Ramos (cell line): ENCODE measurements around the gene WEE2.
"Not testable (repeated sequence)": the region's sequence is repeated elsewhere in the genome, so short reads cannot be mapped to it uniquely, and the experiment has no call there.

ENCODE experiments used
- in situ Hi-C: fragments of 300-500 bp; cut with MboI; formaldehyde crosslinking; loops from one replicate; pipeline ENCODE4 v1.14.3; 2022; ENCODE audit warnings: low sequenced_read_pairs; ENCODE audit not compliant: unreplicated experiment

Gene WEE2

DNA sequence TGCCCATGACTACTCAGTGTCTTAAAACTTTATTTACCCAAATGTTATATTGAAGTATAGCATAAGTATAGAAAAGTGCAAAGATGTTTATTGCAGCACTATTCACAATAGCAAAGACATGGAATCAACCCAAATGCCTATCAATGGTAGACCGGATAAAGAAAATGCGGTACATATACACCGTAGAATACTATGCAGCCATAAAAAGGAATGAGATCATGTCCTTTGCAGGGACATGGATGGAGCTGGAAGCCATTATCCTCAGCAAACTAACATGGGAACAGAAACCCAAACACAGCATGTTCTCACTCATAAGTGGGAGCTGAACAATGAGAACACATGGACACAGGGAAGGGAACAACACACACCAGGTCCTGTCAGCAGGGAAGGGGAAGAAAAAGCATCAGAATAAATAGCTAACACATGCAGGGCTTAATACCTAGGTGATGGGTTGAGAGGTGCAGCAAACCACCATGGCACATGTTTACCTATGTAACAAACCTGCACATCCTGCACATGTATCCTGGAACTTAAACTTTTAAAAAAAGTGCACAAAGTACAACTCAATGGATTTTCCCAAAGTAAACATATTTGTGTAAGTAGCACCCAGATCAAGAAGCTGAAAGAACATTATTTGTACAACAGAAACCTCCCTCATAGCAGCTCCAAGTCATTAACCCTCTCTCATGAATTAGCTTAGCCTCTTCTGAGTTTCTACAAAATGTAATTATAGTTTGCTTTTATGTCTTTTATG, 18.9 kb upstream of the WEE2 start:
- in situ Hi-C loops, result not testable (repeated sequence)

- in situ Hi-C loops, result no loop called here
These were observed 16.6 kb upstream of the WEE2 start for GRCh38 chr7:141691540-141691939.

GRCh38 chr7:141691961-141692360, 16.2 kb upstream of the WEE2 start:
- in situ Hi-C loops, result no loop called here

DNA sequence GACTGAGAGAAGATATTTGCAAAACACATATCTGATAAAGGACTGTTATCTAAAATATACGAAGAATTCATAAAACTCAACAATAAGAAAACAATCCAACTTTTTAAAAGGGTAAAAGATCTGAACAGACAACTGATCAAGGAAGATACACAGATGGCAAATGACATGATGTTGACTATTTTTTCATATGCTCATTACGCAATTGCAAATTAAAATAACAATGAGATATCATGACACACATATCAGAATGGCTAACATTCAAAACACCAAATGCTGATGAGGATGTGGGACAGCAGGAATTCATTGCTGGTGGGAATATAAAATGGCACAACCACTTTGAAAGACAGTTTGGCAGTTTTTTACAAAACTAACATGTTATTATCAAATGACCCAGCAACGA, 15.1 kb upstream of the WEE2 start:
- in situ Hi-C loops, result no loop called here

DNA sequence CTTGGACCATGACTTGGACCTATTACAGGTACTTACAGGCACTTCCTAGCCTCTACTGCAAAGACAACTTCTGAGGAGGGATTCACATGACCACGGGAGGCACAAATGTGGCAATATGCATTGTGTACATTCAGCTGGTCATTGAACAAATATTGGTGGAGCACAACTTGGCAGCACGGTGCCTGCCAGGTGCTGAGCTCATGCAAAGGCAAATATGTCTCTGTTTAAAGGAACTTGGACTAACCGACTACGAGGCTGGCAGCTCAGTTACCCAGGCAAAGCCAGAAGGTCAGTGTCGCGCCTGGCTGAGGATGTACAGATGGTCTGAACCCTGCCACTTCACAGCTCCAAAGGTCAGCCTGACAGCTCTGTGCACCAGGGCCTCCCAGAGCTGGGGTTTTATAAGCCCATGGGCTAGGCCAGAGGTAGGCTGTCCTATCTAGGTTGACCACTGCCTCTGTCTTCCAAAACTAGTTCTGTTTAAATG, 12.3 kb upstream of the WEE2 start:
- in situ Hi-C loops, result no loop called here

- in situ Hi-C loops, result no loop called here
These were observed 11.8 kb upstream of the WEE2 start for GRCh38 chr7:141696348-141696747.

- in situ Hi-C loops, result no loop called here
These were observed 10.8 kb upstream of the WEE2 start for GRCh38 chr7:141697211-141697871.

DNA sequence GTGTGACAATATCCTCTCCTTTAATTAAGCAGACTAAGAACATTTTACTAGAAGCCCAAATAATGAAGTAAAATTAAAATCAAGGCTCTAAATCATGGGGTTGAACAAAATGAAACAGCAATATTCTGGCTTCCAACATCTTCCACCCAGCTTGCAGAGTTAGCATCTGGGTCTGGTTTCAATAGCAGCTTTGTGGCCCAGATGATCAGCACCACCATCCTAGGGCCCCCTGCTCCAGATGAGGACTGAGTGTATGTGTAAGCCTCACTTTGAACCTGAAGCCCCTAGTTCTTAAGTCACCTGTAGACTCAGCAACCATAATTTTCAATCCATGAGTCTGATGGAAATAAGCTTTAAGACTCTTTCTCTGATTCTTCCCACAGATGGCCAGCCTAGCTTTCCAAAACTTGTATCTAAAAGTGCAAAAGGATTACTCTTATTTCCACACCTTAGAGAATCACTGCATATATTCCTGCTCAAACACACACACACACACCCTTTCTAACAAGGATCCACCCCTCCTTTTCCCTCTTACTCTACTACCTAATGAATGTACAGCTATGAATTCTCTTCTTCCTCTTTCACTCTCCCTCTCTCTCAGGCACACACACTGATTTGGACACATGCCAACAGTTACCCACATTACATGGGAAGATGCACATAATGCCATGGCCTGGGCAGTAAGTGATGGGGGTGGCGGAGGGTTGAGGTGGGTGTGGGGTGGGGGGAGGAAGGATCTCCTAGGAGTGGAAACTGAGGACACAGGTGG, 9.7 kb upstream of the WEE2 start:
- in situ Hi-C loops, result no loop called here

- in situ Hi-C loops, result no loop called here
These were observed 8.3 kb upstream of the WEE2 start for GRCh38 chr7:141699860-141700259.

- in situ Hi-C loops, result no loop called here
These were observed 7.8 kb upstream of the WEE2 start for GRCh38 chr7:141700296-141700847.

- in situ Hi-C loops, result no loop called here
These were observed 7.2 kb upstream of the WEE2 start for GRCh38 chr7:141700848-141701371.

- in situ Hi-C loops, result no loop called here
These were observed 6.6 kb upstream of the WEE2 start for GRCh38 chr7:141701489-141702046.

DNA sequence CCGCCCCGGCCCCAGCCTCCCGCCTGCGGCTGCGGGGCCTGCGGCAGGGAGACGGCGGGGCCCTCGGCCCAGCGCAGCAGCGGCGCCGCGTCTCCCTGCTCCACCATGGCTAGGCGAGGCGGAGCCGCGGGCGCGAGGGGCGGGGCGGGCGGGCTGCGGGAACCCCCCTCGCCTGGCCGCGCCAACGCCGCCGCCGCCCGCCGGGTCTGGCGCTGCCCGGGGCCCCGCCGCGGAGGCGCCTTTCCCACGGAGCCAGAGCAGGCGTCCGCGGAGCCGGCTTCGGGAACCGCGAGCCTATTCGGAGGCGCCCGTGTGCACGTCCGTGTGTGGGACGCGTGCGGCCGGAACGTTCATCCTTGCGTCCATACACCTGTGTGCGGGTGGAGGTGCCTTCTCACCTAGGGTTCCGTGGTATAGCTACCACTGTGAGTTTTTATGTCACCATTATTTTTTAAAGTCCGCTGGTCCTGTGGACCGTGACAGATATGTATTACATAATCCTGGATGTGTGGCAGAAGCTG, 6.0 kb upstream of the WEE2 start, which contains the start of gene DENND11:
Gene DENND11 (minus strand): TSS at position 120 of the 521 bp plus-strand sequence. CDS start 13 bp downstream, at position 107.
- in situ Hi-C loops, result no loop called here

GRCh38 chr7:141702892-141703291, 5.3 kb upstream of the WEE2 start:
- in situ Hi-C loops, result no loop called here

DNA sequence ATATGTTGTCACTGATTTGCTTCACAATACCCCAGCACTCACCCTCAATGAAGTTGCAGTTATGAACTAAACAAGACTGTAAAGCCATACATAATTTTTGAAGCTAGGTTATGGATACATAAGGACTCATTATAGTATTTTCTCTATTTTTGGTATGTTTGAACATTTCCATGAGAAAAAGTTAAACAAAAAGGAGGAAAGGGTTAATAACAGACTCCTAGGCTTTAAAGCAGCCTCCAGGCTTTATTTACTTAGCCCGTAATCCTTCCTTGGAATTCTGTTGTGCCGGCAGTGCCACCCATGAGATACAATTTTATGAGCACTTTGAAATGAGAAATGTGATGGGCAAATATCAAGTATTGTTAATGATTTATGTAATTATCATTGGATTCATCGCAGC, 4.0 kb upstream of the WEE2 start:
- in situ Hi-C loops, result no loop called here

DNA sequence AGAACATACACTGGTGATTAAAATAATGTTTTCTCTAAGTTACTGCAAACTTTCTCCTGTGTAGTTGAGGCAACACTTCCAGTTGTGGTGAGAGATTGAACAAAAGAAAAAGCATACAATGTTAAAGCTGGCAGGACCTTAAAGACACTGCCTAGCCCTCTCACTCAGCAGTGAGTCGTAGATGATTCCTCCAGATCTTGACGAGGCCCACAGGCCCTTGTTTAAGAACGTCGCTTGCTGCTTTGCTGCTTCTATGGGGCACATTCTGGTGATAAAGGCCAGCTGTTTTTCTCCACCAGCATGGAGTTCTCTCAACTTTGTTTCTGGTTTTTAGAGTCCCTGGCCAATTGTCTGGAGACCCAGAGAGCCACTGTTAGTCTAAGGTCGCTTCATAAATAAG, 3.4 kb upstream of the WEE2 start:
- in situ Hi-C loops, result no loop called here

DNA sequence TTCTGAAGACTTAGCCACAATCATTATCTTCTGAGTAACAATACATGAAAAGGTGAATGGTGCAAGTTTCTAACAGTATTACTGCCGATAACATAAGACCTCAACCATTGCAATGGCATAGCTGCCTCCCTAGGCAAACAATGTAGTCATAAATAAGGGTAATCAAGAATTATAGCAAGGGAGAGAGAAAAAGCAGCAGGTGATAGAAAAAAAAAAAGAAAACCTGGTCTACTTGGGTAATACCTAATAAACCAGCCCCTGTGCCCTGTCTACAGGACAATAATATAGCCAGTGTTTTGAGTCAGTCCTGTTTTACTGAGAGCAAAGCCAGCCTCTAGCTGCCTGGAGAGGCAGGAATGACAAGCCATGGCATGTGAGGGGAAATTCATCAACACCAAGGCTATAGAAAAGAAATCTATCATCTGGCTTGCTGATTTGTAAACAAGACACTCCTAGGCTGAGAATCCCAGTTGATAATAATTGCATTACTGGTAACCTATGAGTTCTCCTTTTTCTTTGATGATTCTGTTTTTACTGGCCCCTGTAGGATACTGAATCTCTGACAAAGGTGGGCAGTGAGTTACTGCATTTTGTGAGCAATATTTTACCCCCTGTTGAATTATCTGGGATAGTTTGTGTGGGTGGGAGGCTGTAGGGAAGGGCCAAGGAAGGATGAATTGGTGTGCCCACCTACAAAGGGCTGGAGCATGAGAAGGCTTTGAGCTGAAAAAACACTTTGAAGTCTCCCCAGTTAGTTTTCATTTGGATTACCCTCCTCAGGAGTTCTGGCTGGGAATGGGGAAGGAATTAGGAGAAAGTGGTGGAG, 1.7 kb upstream of the WEE2 start:
- in situ Hi-C loops, result no loop called here

DNA sequence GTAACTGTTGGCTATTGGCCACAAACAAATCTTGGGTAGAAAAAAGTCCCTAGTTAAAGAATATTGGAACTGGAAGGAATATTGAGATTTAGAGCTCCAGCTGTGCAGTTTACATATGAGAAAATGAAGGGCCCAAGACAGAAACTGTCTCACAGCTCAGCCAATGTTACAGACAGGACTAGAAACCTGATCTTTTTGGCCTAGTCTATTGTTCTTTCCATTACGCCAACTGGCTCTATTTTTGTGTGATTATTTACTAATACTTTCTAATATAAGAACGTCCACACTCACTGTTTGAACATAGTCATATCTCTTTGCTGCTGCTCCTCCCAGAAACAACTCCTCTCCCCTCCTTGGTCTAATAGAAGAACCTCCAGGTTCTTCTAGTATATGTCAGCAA, 1.2 kb downstream of the WEE2 start:
- in situ Hi-C loops, result no loop called here

DNA sequence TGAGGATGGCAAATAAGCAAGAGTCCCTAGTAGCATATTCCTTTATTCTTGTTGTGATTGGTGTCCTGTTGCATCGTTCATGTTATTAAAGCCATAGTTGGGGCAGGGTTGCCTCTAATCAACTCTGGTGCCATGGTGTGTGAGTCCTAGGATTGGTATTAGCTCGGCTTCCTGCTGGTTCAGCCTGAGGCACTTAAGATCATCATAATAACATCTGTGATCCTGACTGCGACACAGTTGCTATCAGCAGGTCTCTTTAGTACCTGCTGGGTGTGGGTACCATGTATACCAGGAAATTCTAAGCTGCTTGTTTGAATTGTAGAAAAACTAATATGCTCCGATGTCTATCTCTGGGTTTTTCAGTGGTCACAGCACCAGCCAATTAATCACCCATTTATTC, 1.6 kb downstream of the WEE2 start:
- in situ Hi-C loops, result no loop called here
